GM19025 (cell line): ENCODE measurements around the gene INSRR.
A peak's percentile ranks its signal among the peaks of the same experiment; 100 is the strongest.

Experiments used
- ATAC-seq: cut with Tn5 transposase; IDR thresholded peaks from one replicate; pipeline ENCODE4 v1.9.1; 2021; ENCODE audit warnings: mild to moderate bottlenecking, low read depth, moderate library complexity; ENCODE audit not compliant: unreplicated experiment

The INSRR gene

DNA sequence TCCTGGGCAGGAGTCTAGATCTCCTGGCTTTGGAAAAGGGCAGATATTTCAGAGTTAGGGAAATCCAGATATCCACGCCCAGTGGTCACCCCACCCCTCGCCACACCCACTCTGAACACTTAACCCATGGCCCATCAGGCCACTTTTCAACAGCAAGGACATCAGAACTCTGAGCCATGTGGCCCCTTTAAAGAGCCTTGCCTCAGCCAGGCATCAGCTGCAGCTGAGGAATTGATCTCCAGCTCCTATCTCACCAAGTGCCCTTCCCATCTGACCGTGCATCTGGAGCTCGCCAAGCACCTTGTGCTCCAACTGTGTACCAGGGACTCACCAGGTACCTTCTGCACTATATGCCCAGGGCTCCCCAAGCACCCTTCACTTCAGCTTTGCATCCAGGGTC, 22.0 kb downstream of the INSRR start:
- ATAC-seq: no peak

DNA sequence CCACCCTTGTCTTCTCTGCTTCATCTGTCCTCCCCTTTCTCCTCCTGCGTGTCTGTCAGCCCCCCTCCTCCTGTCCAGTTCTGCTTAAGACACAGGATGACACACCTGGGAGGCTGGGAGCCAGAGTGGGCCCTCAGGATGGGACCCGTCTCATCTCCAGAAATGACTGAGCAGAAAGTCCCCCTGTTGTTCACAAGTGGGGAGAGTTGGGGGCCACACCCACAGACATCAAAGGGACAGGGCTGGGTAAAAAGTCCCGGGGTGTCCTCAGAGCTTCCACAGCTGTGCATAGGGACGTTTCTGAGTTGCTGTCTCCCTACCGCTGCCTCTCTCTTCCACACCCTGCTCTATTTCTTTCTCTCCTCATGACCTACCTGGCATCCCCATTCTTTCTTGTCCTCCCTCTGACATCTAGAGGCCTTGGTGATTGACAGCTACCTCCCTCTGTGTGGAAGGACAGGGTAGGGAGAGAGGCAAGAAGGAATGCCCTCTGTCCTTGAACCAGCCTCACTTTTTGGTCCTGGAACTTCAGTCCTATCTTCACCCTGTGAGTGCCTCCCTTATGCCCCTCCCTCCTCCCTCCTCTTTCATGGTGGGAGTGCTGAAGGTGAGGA, 22.8 kb downstream of the INSRR start:
- peak; percentile 64 for ATAC-seq

DNA sequence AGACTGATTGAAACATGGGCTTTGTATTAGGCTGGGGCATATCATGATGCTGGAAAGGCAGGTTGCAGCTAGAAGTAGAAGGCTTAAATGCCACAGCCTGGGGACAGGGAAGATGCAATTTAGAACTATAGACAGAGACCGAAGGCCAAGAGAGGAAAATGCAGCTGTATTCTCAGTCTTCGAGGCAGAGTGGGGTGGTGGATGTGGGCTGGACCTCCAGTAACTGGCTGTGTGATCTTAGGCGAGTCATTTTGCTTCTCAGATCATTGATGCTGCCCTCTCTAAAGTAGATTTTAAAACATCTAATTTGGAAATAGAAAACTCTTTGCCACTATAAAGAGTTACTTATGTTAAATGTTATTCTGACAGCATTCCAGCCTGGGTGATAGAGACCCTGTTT, 24.6 kb downstream of the INSRR start:
- ATAC-seq: no peak

- ATAC-seq: no peak
These were observed 25.3 kb downstream of the INSRR start for GRCh38 chr1:156833603-156834002.

DNA sequence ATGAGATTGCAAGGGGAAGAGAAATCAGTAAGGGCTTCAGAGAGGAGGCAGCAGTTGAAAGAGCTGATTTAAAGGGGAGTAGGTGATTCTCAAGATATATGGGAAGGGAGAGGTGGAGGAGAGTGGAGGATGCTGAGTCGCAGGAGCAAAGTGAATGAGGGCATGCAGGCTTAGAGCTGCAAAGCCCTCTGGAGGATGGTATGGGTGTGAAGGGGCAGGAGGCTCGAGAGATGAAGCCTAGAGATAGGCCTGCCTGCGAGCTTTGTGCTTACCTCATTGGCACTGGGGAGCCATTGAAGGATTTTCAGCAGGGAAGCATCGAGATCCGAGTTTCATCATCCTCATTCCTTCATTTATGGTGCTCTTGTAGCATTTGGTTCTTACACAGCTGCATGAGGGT, 26.5 kb downstream of the INSRR start:
- no peak for ATAC-seq

- no peak for ATAC-seq
These were observed 30.4 kb downstream of the INSRR start for GRCh38 chr1:156828400-156829124.

DNA sequence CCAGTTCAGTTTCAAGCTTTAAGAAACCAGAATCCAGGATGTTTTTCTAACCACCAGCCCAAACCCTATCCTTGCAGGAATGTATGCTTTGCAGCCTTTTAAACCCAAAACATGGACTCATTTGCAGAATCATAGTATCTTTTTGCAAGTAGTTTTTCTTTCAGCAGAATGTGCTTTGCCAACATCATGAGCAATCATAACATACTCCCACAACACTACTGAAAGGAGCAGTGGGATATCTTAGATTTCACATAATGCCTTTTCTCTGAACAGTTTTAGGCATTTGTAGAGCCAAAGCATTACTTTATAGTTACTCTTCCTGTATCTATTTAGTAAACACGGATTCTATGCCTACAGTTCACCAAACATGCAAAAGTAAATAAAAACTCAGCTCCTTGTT, 32.3 kb downstream of the INSRR start:
- no peak for ATAC-seq

- ATAC-seq: no peak
These were observed 35.6 kb downstream of the INSRR start for GRCh38 chr1:156823210-156823790.

DNA sequence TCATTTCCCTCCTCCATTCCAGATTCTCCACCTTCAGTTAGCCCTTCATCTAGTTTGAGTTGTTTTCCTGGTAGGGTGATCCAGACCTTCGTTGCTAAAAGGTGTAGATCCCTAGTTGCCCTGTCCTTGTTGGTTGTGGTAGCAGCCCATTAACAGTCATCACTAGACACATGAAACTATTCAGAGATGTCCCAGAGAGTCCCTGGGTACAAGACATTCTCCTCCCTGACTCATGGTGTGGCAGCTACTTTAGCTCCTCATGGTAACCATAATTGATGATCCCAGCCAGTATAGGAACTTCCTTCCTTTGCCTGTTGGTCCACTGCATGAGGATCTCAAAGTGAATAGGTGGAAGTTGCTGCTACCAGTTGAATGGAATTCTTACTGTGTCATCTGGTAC, 36.2 kb downstream of the INSRR start:
- no peak for ATAC-seq

GRCh38 chr1:156821801-156822200, 37.1 kb downstream of the INSRR start:
- ATAC-seq: no peak

GRCh38 chr1:156816561-156817328, 42.2 kb downstream of the INSRR start, which contains the start of gene SH2D2A:
Gene SH2D2A (minus strand): TSS chr1:156816848. CDS start chr1:156816708, 140 bp downstream.
- peak; percentile 76 for ATAC-seq

DNA sequence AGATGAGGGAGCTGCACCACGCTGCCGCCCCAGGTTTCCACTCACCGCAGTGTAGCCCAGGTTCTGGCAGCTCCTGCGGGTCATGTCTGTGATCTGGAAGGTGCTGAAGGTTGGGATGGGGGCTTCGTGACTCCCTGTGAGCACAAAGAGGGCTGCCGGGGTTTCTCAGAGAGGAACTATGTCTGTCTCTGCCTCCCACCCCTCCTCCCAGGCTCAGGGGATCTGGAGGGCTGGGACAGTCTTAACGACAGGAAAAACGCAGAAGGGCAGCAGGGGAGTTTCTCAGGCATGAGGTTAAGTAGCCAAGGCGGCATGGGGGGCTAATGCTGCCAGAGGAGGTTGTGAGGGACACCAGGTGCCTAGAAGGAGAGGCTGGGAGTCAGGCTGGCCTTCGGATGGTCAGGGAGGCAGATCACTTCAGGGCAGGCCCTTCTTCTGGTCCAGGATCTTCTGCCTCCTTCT, 42.9 kb downstream of the INSRR start:
- no peak for ATAC-seq

- ATAC-seq: no peak
These were observed 43.5 kb downstream of the INSRR start for GRCh38 chr1:156815307-156815826.

DNA sequence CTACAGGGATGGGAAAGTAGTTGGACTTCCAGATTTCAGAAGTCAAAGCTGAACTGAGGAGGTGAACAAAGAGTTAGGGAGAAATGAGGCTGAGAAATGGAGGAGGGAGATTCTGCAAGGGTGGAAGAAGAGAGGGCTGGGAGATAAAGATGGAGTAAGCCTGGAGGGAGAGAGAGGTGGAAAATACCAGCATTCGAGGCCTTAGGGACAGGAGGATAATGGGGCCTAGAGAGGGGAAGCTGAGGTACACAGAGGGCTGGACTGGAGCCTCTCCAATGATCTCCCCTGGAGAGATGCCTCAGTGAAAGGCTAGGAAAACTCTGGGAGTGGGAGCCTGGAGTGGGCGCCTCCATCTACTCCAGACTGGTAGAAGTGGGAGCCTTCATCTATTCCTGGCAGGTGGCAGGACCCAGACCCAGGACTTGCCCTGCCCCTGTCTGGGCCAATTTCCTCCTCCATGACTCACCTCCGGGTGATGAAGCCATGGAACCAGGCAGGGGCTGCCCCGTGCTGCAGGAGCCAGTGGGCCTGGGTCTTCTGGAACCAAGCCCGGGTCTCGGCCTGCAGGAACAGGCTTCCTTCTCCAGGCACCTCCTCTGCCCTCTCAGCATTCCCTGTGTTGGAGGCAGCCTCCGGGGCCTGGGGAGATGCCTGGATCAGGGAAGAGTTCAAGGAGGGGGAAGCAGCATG, 44.2 kb downstream of the INSRR start:
- ATAC-seq: no peak

DNA sequence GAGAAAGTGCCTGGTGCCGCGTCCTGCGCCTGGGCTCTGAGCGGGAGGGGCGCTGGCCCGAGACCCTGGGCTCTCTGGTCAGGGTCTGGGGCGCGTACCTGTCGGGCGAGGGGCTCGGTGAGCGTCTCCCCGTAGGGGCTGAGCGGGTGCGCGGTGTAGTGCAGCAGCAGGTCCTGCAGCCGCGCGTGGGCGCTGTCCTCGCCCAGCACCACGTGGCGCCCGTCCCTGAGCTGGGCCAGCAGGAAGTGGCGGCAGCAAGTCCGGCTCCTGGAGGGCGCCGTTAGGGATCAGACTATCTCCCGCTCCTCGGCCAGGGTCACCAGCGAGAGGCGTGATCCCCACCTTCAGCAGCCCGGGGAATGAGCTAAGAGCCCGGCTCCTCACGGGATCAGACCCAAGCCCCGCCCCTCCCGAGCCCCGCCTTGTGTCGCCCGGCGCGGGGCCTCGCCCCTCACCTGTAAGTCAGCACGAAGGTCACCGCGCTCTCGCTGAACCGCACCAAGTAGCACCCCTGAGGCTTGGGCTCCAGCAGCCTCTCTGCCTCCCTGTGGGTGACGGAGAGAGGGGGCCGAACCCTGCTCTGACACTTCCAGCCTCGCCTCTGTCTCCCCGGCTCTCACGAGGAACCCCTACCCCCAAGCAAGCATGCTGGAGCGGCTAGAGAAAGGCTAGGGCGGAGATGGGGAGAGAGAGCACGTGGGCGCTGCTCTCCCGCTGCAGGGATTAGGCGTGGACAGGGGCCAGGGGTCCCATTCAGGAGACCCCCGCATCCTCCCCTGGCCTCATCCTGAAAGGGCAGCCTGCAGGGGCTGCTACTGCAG, 45.0 kb downstream of the INSRR start:
- no peak for ATAC-seq

DNA sequence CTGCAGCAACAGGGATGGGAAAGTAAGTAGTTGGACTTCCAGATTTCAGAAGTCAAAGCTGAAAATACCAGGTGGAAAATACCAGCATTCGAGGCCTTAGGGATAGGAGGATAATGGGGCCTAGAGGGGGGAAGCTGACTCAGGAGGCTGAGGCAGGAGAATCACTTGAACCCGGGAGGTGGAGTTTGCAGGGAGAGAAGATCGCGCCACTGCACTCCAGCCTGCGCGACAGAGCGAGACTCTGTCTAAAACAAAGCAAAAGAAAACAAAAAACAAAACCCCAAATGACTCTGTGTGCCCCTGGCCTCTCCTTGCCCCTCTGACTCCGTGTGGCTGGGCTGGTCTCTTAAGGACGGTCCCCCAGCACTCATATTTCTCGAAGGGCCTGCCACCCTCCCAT, 45.6 kb downstream of the INSRR start:
- no peak for ATAC-seq

DNA sequence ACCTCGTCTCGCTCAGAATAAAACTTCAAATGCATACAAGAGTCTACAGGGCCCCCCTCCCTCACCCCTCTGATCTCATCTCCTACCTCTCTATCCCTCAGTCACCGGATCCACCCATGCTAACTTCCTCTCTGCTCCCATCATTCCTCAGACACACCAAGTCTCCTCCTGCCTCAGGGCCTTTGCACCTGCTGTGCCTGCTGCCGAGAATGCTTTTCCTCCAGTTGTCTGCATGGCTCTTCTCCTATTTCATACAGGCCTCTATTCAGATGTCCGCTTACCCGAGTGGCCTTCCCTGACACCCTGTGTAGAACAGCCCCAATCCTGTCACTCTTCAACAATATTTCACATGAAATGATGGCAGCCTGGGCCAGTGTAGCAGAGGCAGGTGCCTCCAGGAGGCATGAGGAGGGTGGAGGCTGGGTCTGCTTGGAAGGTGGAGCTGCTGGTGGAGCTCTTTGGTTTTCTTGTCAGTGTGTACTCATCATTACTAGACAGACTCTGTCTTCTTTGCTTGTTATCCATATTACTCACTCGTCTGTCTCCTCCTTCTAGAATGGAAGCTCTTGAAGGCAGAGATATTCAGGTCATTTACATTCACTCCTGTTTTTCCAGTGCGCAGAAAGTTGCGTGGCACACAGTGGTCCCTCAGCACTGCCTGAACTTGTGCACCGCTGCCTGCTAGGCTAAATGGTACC, 46.5 kb downstream of the INSRR start:
- no peak for ATAC-seq

- no peak for ATAC-seq
These were observed 47.7 kb downstream of the INSRR start for GRCh38 chr1:156811168-156811567.
